Bronchial epithelial cell (primary cell): ENCODE measurements around the gene DNM2. TPM values are rescaled to one million over a fixed set of nuclear protein-coding genes. Genes with fewer than 3 reads are reported as not detected.

Experiments
- DNase-seq: peaks from one replicate; pipeline ENCODE4 v3.0.0-alpha.2; 2010; ENCODE audit warnings: low read depth
- FAIRE-seq: peaks from 2 replicates; lab custom pipeline; 2011; peaks lifted over from hg19 to GRCh38; lab: Jason Lieb, UNC
- H3K27me3 ChIP-seq: 2 replicates; pipeline ENCODE4 v1.5.1; 2011; ENCODE audit warnings: low read length; ENCODE audit not compliant: control insufficient read depth, insufficient read depth
- H3K36me3 ChIP-seq: 2 replicates; pipeline ENCODE4 v1.5.1; 2011; ENCODE audit warnings: low read length; ENCODE audit not compliant: control insufficient read depth, insufficient read depth
- H3K4me3 ChIP-seq: 2 replicates; pipeline ENCODE4 v1.5.1; 2011; ENCODE audit warnings: mild to moderate bottlenecking, low read depth, low read length, control low read depth
- total RNA-seq: library from RNA; depleted of rRNA; stranded (reverse); fragments of >200 nt; gene quantifications from 2 replicates; pipeline ENCODE4 v1.2.1, GENCODE V29; 2014
- TF ChIP-seq, protein P1 (sequence below): IDR thresholded peaks from 2 replicates; pipeline ENCODE4 v1.5.1; 2011; ENCODE audit warnings: mild to moderate bottlenecking, moderate library complexity, low read length, control low read depth, inconsistent platforms; ENCODE audit not compliant: insufficient read depth, severe bottlenecking

DNM2 gene
- total RNA-seq, 1 donor from 2014 or later: 68.4 TPM

DNA sequence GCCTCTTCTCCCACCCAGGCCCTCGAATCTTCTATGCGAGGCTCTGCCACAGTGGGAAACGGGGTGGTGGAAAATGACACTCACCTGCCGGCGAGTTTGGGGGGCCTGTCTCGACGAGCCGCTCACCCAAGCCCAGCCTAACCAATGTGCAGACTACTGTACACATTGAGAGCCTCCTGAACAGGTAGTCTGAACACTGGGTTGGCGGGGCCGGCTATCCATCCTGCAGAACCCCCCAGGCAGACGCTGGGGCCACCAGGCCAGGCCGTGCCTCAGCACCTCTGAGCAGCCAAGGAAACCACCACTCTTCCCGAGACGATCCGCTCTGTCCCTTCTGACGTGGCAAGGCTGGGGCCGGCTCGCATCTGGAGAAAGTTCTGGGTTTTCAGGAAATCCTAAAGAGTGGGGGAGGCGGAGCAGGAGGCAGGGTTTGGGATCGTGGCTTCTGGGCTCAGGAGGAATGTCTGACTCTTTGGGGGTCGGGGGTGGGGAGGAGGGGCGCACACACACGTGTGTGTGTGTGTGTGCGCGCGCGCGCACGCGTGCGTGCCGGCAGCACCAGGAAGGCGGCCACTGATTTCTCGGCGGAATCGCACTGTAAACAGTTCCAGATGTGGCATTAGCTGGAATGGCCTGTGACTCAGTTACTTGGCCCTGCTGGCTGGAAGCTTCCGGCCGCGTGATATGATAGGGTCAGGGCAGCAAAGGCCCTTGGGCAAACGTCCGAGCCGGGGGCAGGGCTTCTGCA, 99.6 kb downstream of the DNM2 start:
- no peak for DNase-seq
- H3K36me3 ChIP-seq: peaks cover 27% of the 10 kb centered on the region
- no peak for FAIRE-seq
- H3K4me3 ChIP-seq: no peak overlapping the region
- TF ChIP-seq, protein P1, sequence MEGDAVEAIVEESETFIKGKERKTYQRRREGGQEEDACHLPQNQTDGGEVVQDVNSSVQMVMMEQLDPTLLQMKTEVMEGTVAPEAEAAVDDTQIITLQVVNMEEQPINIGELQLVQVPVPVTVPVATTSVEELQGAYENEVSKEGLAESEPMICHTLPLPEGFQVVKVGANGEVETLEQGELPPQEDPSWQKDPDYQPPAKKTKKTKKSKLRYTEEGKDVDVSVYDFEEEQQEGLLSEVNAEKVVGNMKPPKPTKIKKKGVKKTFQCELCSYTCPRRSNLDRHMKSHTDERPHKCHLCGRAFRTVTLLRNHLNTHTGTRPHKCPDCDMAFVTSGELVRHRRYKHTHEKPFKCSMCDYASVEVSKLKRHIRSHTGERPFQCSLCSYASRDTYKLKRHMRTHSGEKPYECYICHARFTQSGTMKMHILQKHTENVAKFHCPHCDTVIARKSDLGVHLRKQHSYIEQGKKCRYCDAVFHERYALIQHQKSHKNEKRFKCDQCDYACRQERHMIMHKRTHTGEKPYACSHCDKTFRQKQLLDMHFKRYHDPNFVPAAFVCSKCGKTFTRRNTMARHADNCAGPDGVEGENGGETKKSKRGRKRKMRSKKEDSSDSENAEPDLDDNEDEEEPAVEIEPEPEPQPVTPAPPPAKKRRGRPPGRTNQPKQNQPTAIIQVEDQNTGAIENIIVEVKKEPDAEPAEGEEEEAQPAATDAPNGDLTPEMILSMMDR: no peak
- H3K27me3 ChIP-seq: no peaks in the 10 kb centered on the region

GRCh38 chr19:10818301-10819123, 100.6 kb downstream of the DNM2 start:
- DNase-seq: no peak
- FAIRE-seq: no peak
- Histone ChIP-seq H3K27me3 (no peaks in the 10 kb centered on the region), H3K36me3 (peaks cover 25% of the 10 kb centered on the region), H3K4me3 (no peak overlapping the region)
- TF ChIP-seq, protein P1: no peak

DNA sequence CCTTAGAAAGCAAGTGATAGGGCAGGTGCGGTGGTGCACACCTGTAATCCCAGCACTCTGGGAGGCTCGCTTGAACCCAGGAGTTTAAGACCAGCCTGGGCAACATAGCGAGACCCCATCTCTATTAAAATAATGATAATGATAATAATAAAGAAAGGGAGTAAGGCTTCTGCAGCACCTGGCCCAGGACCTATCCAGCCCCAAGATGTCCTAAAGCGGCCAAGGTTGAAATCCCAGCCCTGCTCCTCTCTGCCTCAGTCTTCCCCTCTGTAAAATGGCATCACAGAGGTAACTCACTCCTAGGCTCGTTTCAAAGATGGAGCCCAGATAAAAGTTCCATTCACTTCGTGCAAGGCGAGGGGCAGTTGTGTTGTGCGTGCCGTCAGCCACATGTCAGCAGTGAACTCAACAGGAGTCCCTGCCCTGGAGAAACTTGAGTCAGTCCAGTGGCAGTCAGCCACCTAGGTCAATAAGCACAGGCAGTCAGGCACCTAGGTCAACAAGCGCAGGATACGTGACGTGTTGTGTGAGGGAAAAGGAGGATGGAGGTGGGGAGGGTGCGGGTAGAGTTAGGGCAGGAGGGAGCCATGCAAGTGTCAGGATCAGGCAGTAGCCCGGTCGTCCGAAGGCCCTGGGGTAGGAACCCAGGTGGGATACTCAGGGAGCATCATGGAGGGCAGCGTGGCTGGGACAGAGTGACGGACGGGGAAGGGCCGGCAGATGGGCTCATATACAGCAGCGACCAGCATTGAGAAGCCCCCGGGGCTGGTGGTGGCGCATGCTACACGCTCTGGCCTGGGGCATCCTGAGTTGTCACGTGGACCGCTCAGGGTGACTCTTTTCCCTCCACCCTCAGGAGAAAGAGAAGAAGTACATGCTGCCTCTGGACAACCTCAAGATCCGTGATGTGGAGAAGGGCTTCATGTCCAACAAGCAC, 101.5 kb downstream of the DNM2 start:
- no peaks in the 10 kb centered on the region for H3K27me3 ChIP-seq
- H3K4me3 ChIP-seq: no peak overlapping the region
- FAIRE-seq (no peak), DNase-seq (no peak)
- H3K36me3 ChIP-seq: peaks cover 28% of the 10 kb centered on the region
- TF ChIP-seq, protein P1: no peak

- peaks cover 28% of the 10 kb centered on the region for H3K36me3 ChIP-seq
- FAIRE-seq (no peak), DNase-seq (no peak)
- H3K4me3 ChIP-seq: no peak overlapping the region
- TF ChIP-seq, protein P1: no peak
- H3K27me3 ChIP-seq: no peaks in the 10 kb centered on the region
These were observed 102.3 kb downstream of the DNM2 start for GRCh38 chr19:10820173-10820572.

- Histone ChIP-seq H3K4me3 (no peak overlapping the region), H3K27me3 (no peaks in the 10 kb centered on the region), H3K36me3 (peaks cover 19% of the 10 kb centered on the region)
- DNase-seq (no peak), FAIRE-seq (no peak)
- TF ChIP-seq, protein P1: no peak
These were observed 105.8 kb downstream of the DNM2 start for GRCh38 chr19:10823690-10824089.
